Activated CD4-positive, alpha-beta T cell treated with anti-CD3 and anti-CD28 coated beads, Interleukin-2, amount 50 U/mL, for 16 hours (primary cell): ENCODE data around the gene ADARB2.
"Not testable (repeated sequence)": the region's sequence is repeated elsewhere in the genome, so short reads cannot be mapped to it uniquely, and the experiment has no call there.

Experiments used
- DNase-seq: peaks from one replicate; pipeline ENCODE4 v3.0.0-alpha.2; 2020

The ADARB2 gene

GRCh38 chr10:1538531-1539061 lies 198.7 kb downstream of the ADARB2 start:
- DNase-seq = no peak

- no peak for DNase-seq
These were observed 199.2 kb downstream of the ADARB2 start for GRCh38 chr10:1538121-1538520.

GRCh38 chr10:1537449-1537848 lies 199.9 kb downstream of the ADARB2 start:
- DNase-seq = not testable (repeated sequence)

GRCh38 chr10:1536341-1536740 lies 201.0 kb downstream of the ADARB2 start:
- DNase-seq = no peak

GRCh38 chr10:1535301-1535965 lies 201.9 kb downstream of the ADARB2 start:
- DNase-seq = no peak

- DNase-seq = no peak
These were observed 202.5 kb downstream of the ADARB2 start for GRCh38 chr10:1534820-1535219.

GRCh38 chr10:1532636-1533035 lies 204.7 kb downstream of the ADARB2 start:
- no peak for DNase-seq

- no peak for DNase-seq
These were observed 205.3 kb downstream of the ADARB2 start for GRCh38 chr10:1531883-1532597.

- DNase-seq = no peak
These were observed 206.3 kb downstream of the ADARB2 start for GRCh38 chr10:1530871-1531517.

GRCh38 chr10:1529806-1530413 lies 207.4 kb downstream of the ADARB2 start:
- no peak for DNase-seq

GRCh38 chr10:1527951-1528350 lies 209.4 kb downstream of the ADARB2 start:
- DNase-seq = no peak

- no peak for DNase-seq
These were observed 210.8 kb downstream of the ADARB2 start for GRCh38 chr10:1526436-1527055.

GRCh38 chr10:1525354-1526162 lies 211.8 kb downstream of the ADARB2 start:
- DNase-seq = no peak

GRCh38 chr10:1524540-1524939 lies 212.8 kb downstream of the ADARB2 start:
- DNase-seq = no peak

- DNase-seq = no peak
These were observed 214.1 kb downstream of the ADARB2 start for GRCh38 chr10:1523221-1523620.

GRCh38 chr10:1522237-1522636 lies 215.1 kb downstream of the ADARB2 start:
- DNase-seq = no peak

GRCh38 chr10:1521741-1522140 lies 215.6 kb downstream of the ADARB2 start:
- DNase-seq = no peak

- DNase-seq = no peak
These were observed 216.3 kb downstream of the ADARB2 start for GRCh38 chr10:1520909-1521565.

GRCh38 chr10:1519391-1519790 lies 217.9 kb downstream of the ADARB2 start:
- no peak for DNase-seq

- no peak for DNase-seq
These were observed 219.6 kb downstream of the ADARB2 start for GRCh38 chr10:1517684-1518083.

GRCh38 chr10:1516492-1517165 lies 220.7 kb downstream of the ADARB2 start:
- DNase-seq = no peak
